Left cardiac atrium (tissue), 4 donors: Measurements from ENCODE around the gene MAPK7. TPM values are rescaled to one million over a fixed set of nuclear protein-coding genes. Genes with fewer than 3 reads are reported as not detected.
A peak's percentile ranks its signal among the peaks of the same experiment; 100 is the strongest.

Experiments used
- ATAC-seq, 2 donors: fragments of 200-7000 bp; cut with Tn5 transposase; one replicate each; pipeline ENCODE4 v1.9.1; 2020; ENCODE audit warnings: mild to moderate bottlenecking in 2 of 2, moderate library complexity in 2 of 2
- DNase-seq: peaks from one replicate; pipeline ENCODE4 v3.0.0-alpha.2; 2020
- intact Hi-C, 2 donors: fragments of 100-400 bp; cut with DNase I; formaldehyde crosslinking; loops; one replicate each; pipeline versions ENCODE4 v1.14.1 to v1.15.1; 2022 to 2023
- total RNA-seq, 2 donors: library from RNA; stranded (reverse); fragmentation: NEBNext Ultra II Directional; extraction: Animal tissue kit (Norgen Biotek cat#: 25700); gene quantifications; one replicate each; pipeline ENCODE4 v1.2.1, GENCODE V29; 2021
- donor health status: DM: no; HTN: yes; CAD: no.
- donor health status: DM: no; HTN: yes; CAD: no; lungs with severe emphysema.
- donor health status: DM: yes; HTN: yes; CAD: no.
- donor health status: Dilated cardiomyopathy.

Gene MAPK7
- total RNA-seq, 2 donors from 2014 or later, result 13.8 to 15.1 TPM

- ATAC-seq (no peak), DNase-seq (no peak)
- intact Hi-C loops, result no loop called here
Measured at GRCh38 chr17:19407601-19408345, 29.5 kb downstream of the MAPK7 start.

GRCh38 chr17:19408346-19408710 lies 30.0 kb downstream of the MAPK7 start:
- ATAC-seq (no peak), DNase-seq (no peak)
- intact Hi-C loops, result no loop called here

GRCh38 chr17:19409066-19409465 lies 30.8 kb downstream of the MAPK7 start:
- no peak for ATAC-seq
- DNase-seq, result no peak
- intact Hi-C loops, result no loop called here

- DNase-seq (no peak), ATAC-seq (no peak)
- intact Hi-C loops, result no loop called here
Measured at GRCh38 chr17:19409509-19409908, 31.2 kb downstream of the MAPK7 start.

- DNase-seq (no peak), ATAC-seq (no peak)
- intact Hi-C loops, result no loop called here
Measured at GRCh38 chr17:19410091-19410490, 31.8 kb downstream of the MAPK7 start.

GRCh38 chr17:19410875-19411620 lies 32.8 kb downstream of the MAPK7 start, which contains the start of gene RNF112:
RNF112 (plus strand) TSS chr17:19411232; CDS start chr17:19411409, 177 bp downstream.
- ATAC-seq (peak; percentile 64), DNase-seq (peak; percentile 49)
- intact Hi-C loops, result no loop called here

- intact Hi-C loops, result no loop called here
- ATAC-seq, result peak in 1 of 2 donors; percentile 27
- no peak for DNase-seq
Measured at GRCh38 chr17:19411631-19412030, 33.3 kb downstream of the MAPK7 start.

GRCh38 chr17:19412510-19412909 lies 34.2 kb downstream of the MAPK7 start:
- DNase-seq (no peak), ATAC-seq (no peak)
- intact Hi-C loops, result no loop called here

- DNase-seq, result no peak
- intact Hi-C loops, result no loop called here
- no peak for ATAC-seq
Measured at GRCh38 chr17:19412984-19413383, 34.7 kb downstream of the MAPK7 start.

- ATAC-seq (no peak), DNase-seq (no peak)
- intact Hi-C loops, result no loop called here
Measured at GRCh38 chr17:19413761-19414160, 35.5 kb downstream of the MAPK7 start.

GRCh38 chr17:19414396-19415280 lies 36.3 kb downstream of the MAPK7 start:
- ATAC-seq, result no peak
- intact Hi-C loops, result no loop called here
- no peak for DNase-seq

GRCh38 chr17:19415311-19415710 lies 37.0 kb downstream of the MAPK7 start:
- no peak for ATAC-seq
- intact Hi-C loops, result no loop called here

GRCh38 chr17:19415806-19416775 lies 37.8 kb downstream of the MAPK7 start:
- intact Hi-C loops, result no loop called here
- no peak for ATAC-seq
- no peak for DNase-seq

More at GRCh38 chr17:19415311-19415710, 37.0 kb downstream of the MAPK7 start:
- DNase-seq, result no peak

GRCh38 chr17:19417611-19418010 lies 39.3 kb downstream of the MAPK7 start:
- DNase-seq (no peak), ATAC-seq (no peak)
- intact Hi-C loops, result no loop called here

- DNase-seq (peak; percentile 37), ATAC-seq (peak in 1 of 2 donors; percentile 68)
- intact Hi-C loops, result no loop called here
Measured at GRCh38 chr17:19418251-19418992, 40.1 kb downstream of the MAPK7 start.

GRCh38 chr17:19421219-19421618 lies 42.9 kb downstream of the MAPK7 start:
- intact Hi-C loops, result no loop called here
- ATAC-seq, result no peak

GRCh38 chr17:19421926-19422325 lies 43.6 kb downstream of the MAPK7 start:
- intact Hi-C loops, result no loop called here
- DNase-seq (no peak), ATAC-seq (no peak)

More at GRCh38 chr17:19421219-19421618, 42.9 kb downstream of the MAPK7 start:
- DNase-seq, result no peak
